A204.1 (cell line): ENCODE measurements around the gene DENND5B.
"Not testable (repeated sequence)": the region's sequence is repeated elsewhere in the genome, so short reads cannot be mapped to it uniquely, and the experiment has no call there.

Source experiments
- FAIRE-seq: peaks from 2 replicates; lab custom pipeline; 2012; peaks lifted over from hg19 to GRCh38; lab: Jason Lieb, UNC

DENND5B gene

DNA sequence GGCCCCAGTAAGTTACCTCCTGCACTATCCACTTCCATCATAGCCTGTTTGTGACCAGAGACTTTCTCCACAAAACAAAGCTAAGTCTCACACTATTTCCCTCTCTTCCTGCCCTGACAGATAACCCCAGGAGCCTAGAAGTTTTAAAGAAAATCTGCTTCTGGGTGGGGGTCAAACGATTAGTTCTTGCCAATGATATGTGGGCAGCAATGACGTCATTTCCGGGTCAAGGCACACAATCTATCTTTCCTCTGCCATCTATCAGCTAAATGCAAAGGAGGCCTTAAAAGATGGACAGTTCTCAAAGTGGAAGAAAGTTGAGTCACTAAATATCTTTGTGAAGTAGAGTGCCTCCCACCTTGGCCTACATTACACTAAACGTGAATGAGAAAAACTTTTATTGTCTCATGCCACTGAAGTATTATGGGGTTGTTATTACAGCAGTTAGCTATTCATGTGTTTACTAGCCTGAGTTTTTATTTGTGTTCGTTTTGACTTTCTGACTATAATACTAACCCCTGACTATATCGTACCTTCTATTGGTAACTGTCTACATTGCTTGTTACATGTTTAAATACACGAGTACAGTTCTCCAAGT, 86.2 kb downstream of the DENND5B start:
- no peak for FAIRE-seq

DNA sequence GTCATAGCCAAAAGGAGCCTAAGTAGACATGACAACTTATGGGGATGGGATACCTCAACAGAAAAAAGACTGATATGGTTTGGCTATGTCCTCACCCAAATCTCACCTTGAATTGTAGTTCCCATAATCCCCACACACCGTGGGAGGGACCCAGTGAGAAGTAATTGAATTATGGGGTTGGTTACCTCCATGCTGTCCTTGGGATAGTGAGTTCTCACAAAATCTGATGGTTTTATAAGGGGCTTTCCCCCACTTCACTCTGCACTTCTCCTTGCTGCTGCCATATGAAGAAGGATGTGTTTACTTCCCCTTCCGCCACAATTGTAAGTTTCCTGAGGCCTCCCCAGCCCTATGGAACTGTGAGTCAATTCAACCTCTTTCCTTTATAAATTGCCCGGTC, 89.9 kb downstream of the DENND5B start:
- FAIRE-seq = not testable (repeated sequence)

GRCh38 chr12:31499567-31499966, 91.4 kb downstream of the DENND5B start:
- FAIRE-seq = no peak

- FAIRE-seq = no peak
These were observed 92.5 kb downstream of the DENND5B start for GRCh38 chr12:31498424-31498823.

DNA sequence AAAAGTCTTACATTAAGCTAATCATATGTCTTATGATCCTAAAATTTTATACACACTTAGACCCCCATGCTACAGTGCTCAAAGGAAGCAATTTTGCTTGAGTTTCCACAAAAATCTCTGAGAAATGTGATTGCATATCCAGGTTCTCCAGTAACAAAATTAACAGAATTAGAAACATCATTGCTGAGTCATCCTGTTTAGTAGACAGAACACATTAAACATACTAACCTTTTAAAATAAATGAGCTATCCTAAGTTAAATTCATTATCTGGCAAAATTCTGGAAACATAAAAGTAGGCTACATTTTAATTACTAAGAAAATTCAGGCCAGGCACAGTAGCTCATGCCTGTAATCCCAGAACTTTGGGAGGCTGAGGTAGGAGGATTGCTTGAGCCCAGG, 94.7 kb downstream of the DENND5B start:
- FAIRE-seq = no peak

DNA sequence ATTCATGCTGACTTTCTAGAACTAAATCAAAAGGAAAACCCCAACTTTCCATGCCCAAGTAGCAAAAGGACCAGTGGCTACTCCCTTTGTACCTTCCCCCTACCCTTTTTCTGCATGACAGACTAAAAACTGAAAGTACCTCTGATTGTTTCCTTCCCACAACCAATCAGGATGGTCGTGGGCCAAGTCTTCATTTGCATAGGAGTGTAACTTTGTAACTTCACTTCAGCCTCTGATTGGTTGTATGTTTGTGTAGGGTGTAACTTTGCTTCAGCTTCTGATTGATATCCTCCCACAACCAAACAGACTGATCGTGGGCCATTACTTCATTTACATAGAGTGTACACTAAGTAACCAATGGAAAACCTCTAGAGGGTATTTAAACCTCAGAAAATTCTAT, 96.5 kb downstream of the DENND5B start:
- no peak for FAIRE-seq

DNA sequence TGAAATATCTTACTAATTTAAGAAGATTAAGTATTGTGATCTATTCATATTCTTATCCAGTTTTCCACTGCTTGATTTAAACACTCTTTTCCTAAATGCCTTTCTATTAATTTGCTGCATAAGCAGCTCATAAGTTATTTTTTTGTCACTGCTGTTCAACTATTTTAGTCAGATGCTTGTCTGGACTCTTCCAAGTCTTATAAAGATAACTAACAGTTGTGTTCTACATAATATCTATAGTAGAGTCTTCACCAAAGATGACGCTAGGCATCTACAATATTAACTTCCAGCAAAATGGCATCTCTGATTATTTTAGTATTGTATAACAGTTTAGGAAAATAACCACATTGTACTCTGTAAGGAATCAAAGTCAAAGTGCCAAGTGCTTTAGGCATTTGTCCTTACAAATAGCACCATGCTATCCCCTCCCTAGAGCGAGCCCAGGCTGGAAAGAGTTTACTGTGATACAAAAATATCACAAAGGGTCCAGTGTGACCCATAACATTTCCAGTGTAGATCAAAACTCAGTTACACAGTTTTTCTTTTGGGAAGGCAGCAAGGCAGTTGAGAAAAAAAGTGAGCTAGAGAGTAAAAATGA, 98.2 kb downstream of the DENND5B start:
- no peak for FAIRE-seq

DNA sequence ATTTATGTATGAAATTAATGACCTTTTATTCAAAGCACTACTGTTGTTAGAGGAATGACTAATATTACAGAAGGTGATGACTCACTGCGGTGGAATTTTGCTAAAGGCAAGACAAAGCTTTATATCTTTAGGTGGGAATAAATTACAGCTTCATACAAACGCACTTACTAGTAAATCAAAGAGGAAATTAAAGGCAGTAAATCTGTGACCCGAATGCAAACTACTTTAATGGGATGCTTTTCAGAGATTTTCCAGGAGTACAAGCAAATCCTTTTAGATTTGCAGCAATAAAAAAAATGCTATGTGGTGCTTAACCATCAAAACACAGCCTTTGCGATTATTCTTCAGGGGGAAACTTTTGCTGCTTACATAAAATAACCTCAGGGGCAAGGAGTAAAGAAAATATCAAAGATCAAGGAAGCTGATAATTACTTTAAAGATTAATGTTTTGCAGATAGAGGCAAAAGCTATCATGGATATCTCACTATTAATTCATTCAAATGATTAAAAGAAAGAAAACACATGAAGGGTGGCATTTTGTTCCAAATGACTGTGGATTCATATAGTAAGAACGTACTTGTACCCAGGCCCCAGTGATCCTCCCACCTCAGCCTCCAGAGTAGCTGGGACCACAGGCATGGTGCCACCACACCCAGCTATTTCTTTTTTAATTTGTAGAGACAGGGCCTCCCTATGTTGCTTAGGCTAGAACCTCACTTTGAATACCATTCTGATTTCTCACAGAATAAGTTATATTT, 98.9 kb downstream of the DENND5B start:
- no peak for FAIRE-seq

GRCh38 chr12:31491241-31491794, 99.6 kb downstream of the DENND5B start:
- no peak for FAIRE-seq

DNA sequence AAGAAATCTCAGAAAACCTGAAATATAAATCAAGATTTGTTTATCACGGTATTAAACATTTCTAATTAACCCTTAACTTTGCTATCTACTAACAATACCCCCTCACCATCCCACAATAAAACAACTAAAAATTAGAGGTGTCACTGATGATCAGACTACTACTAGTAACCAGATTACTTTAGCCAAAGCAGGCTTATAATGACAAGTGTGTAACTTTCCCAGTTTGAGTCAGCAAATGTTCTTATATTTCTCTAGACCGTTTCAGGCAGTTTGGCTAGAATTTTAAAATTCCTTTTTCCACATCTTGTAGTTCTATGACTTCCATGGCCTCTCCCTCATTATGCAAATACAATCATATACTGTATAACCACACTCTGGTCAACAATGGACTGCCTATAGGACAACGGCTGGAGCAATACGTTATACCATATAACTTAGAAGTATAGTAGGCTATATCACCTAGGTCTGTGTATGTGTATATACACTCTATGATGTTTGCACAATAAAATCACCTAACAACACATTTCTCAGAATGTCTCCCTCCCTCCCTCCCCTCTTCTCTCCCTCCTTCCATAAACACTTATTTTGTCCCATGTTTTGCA, 102.1 kb downstream of the DENND5B start:
- FAIRE-seq = no peak

DNA sequence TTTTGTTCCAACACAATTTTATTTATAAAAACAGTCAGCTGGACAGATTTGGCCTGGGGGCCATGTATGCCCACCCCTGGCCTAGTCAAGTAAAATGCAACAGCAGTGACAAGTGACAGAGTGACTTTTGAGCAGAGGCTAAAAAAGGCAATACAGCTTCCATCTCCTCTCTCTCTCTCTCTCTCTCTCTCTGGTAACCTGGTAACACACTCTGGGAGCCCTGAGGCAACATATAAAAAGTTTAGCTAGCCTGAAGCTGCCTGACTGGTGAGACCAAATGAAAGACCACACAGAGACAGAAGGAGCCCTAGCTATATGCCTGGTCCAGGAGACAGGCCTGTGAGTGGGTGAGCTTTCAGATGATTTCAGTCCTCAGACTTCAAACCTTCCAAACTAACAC, 105.4 kb downstream of the DENND5B start:
- no peak for FAIRE-seq

DNA sequence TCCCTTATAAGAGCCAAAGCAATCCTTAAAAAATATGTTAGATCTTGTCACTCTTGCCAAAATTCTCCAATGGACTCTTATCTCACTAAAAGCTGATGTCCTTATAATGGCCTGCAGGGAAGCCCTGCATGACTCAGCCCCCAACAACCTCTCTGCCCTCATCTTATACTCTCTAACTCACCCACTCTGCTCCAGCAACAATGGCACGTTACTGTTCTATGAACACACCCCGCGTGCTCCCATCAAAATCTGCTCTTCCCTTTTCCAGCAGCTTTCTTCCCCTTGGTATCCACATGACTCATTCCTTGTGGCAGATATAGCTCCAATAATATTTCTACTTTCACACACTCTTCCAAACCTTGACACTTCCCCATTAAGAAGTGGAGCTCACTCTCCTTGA, 108.1 kb downstream of the DENND5B start:
- no peak for FAIRE-seq

- no peak for FAIRE-seq
These were observed 109.5 kb downstream of the DENND5B start for GRCh38 chr12:31481415-31481814.

GRCh38 chr12:31479516-31480210, 111.3 kb downstream of the DENND5B start:
- no peak for FAIRE-seq

DNA sequence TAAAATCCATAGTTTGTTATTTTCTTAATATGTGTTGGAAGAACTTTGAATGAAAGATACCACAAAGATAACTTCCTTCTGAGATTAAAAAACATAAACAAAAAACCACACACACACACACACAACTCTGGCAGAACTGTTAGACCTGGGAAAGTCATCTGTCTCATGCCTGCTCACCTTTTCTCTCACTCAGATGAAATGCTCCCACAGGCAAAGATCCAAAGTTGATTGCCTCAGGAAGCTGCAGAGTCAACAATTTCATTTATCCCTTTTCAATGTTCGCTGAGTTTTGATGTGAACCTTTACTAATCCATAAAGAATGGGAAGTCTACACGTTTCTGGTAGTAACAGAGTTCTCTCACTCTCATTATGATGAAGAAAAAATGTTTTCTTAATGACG, 112.0 kb downstream of the DENND5B start:
- FAIRE-seq = no peak

DNA sequence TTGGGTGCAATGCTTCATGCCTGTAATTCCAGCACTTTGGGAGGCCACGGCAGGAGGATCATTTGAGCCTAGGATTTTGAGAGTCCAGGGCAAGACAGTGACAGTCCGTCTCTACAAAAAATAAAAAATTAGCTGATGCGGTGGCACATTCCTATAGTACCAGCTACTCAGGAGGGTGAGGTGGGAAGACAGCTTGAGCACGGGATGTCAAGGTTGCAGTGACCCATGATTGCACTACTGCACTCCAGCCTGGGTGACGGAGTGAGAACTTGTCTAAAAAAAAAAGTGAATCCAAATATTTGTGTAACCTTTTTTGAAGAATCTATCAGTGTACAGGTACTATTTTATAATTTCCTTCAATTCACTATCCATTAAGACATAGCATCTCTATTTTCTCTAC, 112.5 kb downstream of the DENND5B start:
- no peak for FAIRE-seq

GRCh38 chr12:31477687-31478086, 113.2 kb downstream of the DENND5B start:
- no peak for FAIRE-seq

DNA sequence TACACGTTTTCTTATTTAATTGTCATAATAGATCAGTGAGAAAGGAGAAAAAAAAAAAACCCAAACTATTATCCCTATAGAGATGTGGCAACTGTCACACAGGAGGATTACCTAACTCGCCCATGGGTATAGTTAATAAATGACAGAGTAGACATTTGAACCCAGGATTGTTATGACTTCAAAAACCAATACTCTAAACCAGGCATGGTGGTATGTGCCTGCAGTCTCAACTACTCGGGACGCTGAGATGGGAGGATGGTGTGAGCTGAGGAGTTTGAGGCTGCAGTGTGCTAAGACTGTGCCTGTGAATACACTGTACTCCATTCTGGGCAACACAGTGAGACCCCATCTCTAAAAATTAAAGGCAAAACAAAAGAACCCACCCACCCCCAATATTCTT, 114.5 kb downstream of the DENND5B start:
- FAIRE-seq = no peak

GRCh38 chr12:31475610-31476009, 115.3 kb downstream of the DENND5B start:
- not testable (repeated sequence) for FAIRE-seq

GRCh38 chr12:31474751-31475150, 116.2 kb downstream of the DENND5B start:
- FAIRE-seq = no peak

DNA sequence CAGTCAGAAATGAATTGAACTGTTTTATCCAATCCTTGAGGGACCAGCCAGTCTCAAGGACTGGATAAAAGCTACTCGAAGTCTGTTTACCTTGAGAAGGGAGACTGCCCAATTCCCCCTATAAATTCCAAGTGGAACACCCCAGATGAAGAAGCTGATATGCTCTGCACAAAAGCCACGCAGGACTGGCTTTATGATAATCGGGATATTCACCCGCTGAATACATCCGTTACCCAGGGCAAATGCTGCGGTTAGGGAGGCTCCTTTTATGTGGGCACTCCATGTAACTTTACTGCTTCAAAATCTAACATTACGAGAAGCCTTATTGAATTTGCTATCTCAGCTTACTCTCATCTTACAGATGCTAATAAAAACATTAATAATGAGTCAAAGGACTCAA, 119.1 kb downstream of the DENND5B start:
- FAIRE-seq = no peak

- FAIRE-seq = no peak
These were observed 119.9 kb downstream of the DENND5B start for GRCh38 chr12:31471051-31471450.
